Skeletal muscle tissue (tissue), 4 donors: ENCODE results near the gene DBR1. TPM values are rescaled to one million over a fixed set of nuclear protein-coding genes. Genes with fewer than 3 reads are reported as not detected.
A peak's percentile ranks its signal among the peaks of the same experiment; 100 is the strongest.

Experiments used
- H3K27ac ChIP-seq: one replicate; pipeline ENCODE4 v1.7.0; 2013; ENCODE audit warnings: mild to moderate bottlenecking, low read depth, low read length, inconsistent platforms
- H3K27me3 ChIP-seq, 3 donors: one replicate each; pipeline ENCODE4 v1.7.0; 2013; ENCODE audit warnings: low read length in 3 of 3; ENCODE audit not compliant: control insufficient read depth in 3 of 3, insufficient read depth in 3 of 3
- H3K36me3 ChIP-seq, 3 donors: one replicate each; pipeline ENCODE4 v1.7.0; 2013; ENCODE audit warnings: low read length in 3 of 3; ENCODE audit not compliant: control insufficient read depth in 3 of 3, insufficient read depth in 3 of 3
- H3K4me1 ChIP-seq, 3 donors: one replicate each; pipeline ENCODE4 v1.7.0; 2013; ENCODE audit warnings: low read length in 3 of 3, mild to moderate bottlenecking in 3 of 3; ENCODE audit not compliant: control insufficient read depth in 3 of 3, insufficient read depth in 3 of 3
- H3K4me3 ChIP-seq, 3 donors: one replicate each; pipeline ENCODE4 v1.7.0; 2013; ENCODE audit warnings: low read length in 3 of 3
- H3K9ac ChIP-seq, 3 donors: one replicate each; pipeline ENCODE4 v1.7.0; 2013; ENCODE audit warnings: low read length in 3 of 3, mild to moderate bottlenecking in 3 of 3, moderate library complexity in 2 of 3, low read depth in 1 of 3
- H3K9me3 ChIP-seq, 3 donors: one replicate each; pipeline ENCODE4 v1.7.0; 2013; ENCODE audit warnings: low read length in 3 of 3; ENCODE audit not compliant: control insufficient read depth in 3 of 3
- total RNA-seq: library from RNA; depleted of rRNA; stranded (reverse); fragments of >200 nt; gene quantifications from one replicate; pipeline ENCODE4 v1.2.3, GENCODE V29; 2014
- donor health status: Osteomylitis.

The DBR1 gene, protein sequence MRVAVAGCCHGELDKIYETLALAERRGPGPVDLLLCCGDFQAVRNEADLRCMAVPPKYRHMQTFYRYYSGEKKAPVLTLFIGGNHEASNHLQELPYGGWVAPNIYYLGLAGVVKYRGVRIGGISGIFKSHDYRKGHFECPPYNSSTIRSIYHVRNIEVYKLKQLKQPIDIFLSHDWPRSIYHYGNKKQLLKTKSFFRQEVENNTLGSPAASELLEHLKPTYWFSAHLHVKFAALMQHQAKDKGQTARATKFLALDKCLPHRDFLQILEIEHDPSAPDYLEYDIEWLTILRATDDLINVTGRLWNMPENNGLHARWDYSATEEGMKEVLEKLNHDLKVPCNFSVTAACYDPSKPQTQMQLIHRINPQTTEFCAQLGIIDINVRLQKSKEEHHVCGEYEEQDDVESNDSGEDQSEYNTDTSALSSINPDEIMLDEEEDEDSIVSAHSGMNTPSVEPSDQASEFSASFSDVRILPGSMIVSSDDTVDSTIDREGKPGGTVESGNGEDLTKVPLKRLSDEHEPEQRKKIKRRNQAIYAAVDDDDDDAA
- 17.2 TPM for total RNA-seq

DNA sequence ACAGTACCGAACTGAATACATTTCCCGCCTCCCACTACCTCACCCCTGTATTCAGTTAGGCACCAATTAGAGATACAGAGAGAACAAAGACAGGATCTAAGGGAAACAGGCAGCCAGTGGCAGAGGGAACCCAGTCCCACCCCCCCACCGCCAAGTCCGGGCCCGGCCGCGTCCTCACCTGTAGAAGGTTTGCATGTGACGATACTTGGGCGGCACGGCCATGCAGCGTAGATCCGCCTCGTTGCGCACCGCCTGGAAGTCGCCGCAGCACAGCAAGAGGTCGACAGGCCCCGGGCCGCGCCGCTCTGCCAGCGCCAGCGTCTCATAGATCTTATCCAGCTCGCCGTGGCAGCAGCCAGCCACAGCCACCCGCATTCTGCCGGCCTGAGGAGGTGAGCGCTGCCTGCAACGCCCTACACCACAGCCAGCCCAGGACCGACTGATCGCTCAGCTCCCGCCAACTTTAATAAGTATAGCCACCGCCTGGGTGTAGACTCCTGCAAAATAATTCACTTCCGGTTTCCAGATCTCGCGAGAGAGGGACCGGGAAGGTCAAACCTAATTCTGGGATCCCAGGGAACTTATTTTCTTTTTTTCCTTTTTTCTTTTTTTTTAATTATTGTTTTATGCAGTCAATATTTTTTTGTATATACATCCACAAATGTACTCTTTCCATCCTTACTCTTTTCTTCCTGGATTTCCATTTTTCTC, at the start of gene DBR1:
DBR1 (minus strand) TSS at position 501 of the 711 bp plus-strand sequence; CDS start at position 375, 126 bp downstream.
- Histone ChIP-seq H3K4me1 (peaks cover 4 to 6% (median 5%) of the 10 kb centered on the region in 3 donors), H3K36me3 (peaks cover 2 to 7% (median 6%) of the 10 kb centered on the region in 3 donors), H3K27me3 (no peaks in the 10 kb centered on the region), H3K27ac (peak within 1 kb of the TSS; percentile 22), H3K4me3 (peak within 1 kb of the TSS; percentile 85 to 95 (median 91)), H3K9ac (peak within 1 kb of the TSS; percentile 76 to 89 (median 84)), H3K9me3 (no peaks in the 10 kb centered on the region)

DNA sequence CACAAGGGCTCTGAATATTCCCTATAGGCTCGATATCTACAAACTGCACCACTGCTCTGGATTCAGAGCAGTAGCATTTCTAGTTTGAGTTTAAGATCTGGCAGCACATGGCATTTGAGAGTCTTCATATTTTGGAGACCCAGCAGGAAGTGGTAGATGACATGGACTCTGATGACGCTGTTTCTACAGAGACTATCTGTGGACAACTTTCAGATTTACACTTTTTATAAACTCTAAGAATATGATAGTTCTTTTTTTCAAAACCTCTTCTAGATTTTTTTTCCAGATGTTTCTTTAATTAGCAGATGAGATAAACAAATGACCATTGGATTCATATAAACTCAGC, 48.2 kb upstream of the DBR1 start:
- Histone ChIP-seq H3K9ac (no peak overlapping the region), H3K4me3 (no peak overlapping the region), H3K27ac (no peak overlapping the region), H3K27me3 (no peaks in the 10 kb centered on the region), H3K9me3 (no peaks in the 10 kb centered on the region), H3K4me1 (peaks cover 0 to 3% (median 0%) of the 10 kb centered on the region in 3 donors), H3K36me3 (peaks cover 13 to 41% (median 22%) of the 10 kb centered on the region in 3 donors)

DNA sequence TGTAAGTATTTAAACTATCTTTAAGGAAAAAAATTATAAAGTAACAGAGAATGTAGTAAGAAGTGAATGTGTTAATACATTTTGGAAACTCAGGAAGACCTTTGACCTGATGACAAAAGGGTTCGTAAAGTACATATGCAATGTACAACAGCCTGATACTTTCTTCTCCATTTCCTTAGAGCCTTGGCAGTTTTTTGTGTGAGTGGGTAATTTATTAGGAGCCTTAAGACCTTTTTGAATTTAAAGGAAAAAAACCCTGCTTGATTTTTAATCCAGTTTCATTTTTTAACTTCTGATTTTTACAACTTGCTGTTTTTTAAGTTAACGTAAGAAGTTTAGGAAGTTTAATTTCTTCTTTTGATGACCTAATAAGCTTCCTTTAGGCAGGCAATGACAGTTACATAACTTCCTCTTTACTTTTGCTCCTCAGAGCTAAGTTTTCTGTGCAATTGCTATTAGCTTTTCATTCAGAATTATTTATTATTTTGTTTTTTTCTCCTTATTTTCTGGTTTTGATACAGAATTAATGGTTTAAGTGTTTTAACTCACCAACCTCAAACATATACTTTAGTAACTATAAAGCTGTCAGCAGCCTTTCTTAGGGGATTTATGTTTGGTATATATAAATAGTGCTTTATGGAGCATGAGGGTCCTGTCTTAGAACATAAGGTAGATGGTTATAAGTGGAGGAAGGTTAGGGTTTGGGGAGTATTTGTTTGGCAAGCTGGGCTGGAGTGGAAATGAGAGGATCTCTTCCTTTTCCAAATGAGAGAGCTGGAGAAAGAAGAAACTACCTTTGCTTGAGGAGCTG, 47.6 kb upstream of the DBR1 start:
- Histone ChIP-seq H3K4me3 (no peak overlapping the region), H3K9me3 (no peaks in the 10 kb centered on the region), H3K27me3 (no peaks in the 10 kb centered on the region), H3K36me3 (peaks cover 13 to 37% (median 22%) of the 10 kb centered on the region in 3 donors), H3K4me1 (peaks cover 0 to 5% (median 0%) of the 10 kb centered on the region in 3 donors), H3K9ac (no peak overlapping the region), H3K27ac (no peak overlapping the region)

DNA sequence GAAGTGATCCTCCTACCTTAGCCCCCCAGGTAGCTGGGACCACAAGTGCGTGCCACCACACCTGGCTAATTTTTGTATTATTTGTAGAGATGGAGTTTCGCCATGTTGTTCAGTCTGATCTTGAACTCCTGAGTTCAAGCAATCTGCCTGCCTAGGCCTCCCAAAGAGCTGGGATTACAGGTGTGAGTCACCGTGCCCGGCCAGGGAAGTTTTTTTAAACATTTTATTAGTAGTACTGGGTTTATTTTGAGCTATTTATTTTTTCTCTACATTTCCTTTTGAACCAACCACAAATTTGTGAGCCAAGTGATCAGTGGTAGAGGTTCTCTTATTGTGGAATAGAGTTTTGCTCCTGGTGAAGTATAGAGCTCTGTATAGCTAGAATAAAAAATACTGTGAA, 46.1 kb upstream of the DBR1 start:
- Histone ChIP-seq H3K4me3 (no peak overlapping the region), H3K9me3 (no peaks in the 10 kb centered on the region), H3K36me3 (peaks cover 13 to 26% (median 22%) of the 10 kb centered on the region in 3 donors), H3K27ac (no peak overlapping the region), H3K27me3 (no peaks in the 10 kb centered on the region), H3K9ac (no peak overlapping the region), H3K4me1 (peaks cover 0 to 5% (median 0%) of the 10 kb centered on the region in 3 donors)

DNA sequence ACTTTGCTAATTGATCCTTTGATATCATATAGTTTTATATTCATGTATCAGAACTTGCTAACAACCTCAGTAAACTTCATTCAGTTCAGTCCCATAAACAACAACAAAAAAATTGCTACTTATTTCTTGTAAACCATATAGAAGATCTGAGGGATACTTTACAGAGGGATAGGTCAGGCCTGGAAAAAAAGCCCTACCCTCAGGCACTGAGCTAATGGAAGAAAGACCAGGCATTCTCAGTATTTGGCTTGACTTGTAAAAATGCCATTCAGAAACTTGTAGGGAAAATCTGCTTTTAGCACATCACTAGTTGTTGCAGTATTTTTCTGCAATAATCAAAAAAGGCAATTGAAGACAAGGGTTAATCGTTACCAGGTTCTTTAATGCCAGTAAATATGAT, 45.5 kb upstream of the DBR1 start:
- Histone ChIP-seq H3K4me3 (no peak overlapping the region), H3K4me1 (peaks cover 0 to 5% (median 0%) of the 10 kb centered on the region in 3 donors), H3K9me3 (no peaks in the 10 kb centered on the region), H3K9ac (no peak overlapping the region), H3K27me3 (no peaks in the 10 kb centered on the region), H3K36me3 (peaks cover 13 to 21% (median 17%) of the 10 kb centered on the region in 3 donors), H3K27ac (no peak overlapping the region)

DNA sequence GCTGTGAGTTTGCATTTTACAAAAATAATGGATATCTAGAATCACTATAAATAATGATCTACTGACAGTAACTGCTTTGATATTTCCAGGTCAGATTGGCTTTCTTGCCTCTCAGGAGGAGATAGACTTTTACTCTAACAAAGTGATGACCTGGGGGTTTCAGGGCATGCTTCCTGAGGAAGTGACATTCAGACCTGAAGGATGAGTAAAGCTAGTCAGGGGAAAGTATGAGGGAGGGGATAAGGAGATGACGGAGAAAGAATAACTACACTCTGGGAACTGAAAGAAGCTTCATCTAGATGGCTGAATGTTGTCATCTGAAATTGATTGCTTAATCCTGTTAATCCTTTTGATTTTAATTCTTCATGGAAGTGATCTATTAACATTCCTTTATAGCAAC, 44.5 kb upstream of the DBR1 start:
- no peak overlapping the region for H3K27ac ChIP-seq
- no peak overlapping the region for H3K4me3 ChIP-seq

DNA sequence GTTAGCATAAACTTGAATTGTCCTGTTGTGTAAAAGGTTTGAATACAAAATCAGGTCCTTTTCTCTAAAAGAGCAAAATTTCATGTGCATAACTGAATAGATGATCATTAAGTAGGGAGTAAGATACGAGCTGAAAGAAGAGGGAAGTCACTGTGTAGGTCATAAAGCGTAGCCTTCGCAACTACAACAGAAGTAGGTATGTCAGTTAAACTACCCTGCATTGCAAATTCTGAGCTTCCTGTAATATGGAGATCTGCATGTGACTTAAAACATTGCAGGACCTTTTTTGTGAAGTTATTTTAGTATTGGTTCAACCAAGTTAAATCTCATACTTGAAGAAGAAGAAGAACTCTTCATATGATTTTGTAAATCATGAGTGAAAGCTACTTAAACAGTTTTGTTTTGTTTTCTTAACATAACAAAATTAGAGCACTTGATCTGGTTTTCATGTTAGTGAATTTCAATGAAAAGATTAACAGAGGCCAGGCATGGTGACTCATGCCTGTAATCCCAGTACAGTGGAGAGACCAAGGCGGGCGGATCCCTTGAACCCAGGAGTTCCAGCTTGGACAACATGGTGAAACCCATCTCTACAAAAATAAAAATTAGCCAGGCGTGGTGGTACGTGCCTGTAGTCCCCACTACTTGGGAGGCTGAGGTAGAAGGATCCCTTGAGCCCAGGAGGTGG, 38.8 kb upstream of the DBR1 start:
- Histone ChIP-seq H3K9ac (no peak overlapping the region), H3K9me3 (no peaks in the 10 kb centered on the region)

More for the DNA sequence above, 44.5 kb upstream of the DBR1 start:
- Histone ChIP-seq H3K9ac (no peak overlapping the region), H3K4me1 (peaks cover 0 to 5% (median 0%) of the 10 kb centered on the region in 3 donors), H3K9me3 (no peaks in the 10 kb centered on the region), H3K36me3 (peaks cover 6 to 11% (median 8%) of the 10 kb centered on the region in 3 donors), H3K27me3 (no peaks in the 10 kb centered on the region)

DNA sequence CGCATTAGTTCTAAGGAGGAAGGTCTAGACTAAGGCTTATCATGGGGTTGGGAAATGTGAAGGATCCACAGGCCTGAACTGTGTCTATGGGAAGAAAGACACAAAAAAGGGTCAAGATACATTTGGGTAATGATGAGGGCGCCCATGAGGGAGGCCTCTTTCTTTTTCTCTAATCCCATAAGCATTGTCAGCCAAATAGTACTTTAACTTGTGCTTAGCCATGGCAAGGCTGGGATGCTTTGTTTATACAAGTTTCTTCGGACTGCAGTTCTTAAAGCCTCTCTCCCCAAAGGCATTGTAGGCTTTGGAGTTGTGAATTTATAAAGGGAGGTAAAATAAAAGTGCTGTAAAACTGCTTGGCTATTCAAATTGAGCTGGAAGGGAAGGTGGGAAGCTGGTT, 35.8 kb upstream of the DBR1 start:
- Histone ChIP-seq H3K27ac (no peak overlapping the region), H3K36me3 (peaks cover 0 to 6% (median 0%) of the 10 kb centered on the region in 3 donors), H3K9ac (no peak overlapping the region), H3K4me1 (peaks cover 0 to 8% (median under 1%) of the 10 kb centered on the region in 3 donors), H3K27me3 (no peaks in the 10 kb centered on the region), H3K9me3 (no peaks in the 10 kb centered on the region), H3K4me3 (no peak overlapping the region)

More for the DNA sequence above, 38.8 kb upstream of the DBR1 start:
- Histone ChIP-seq H3K36me3 (peaks cover 0 to 6% (median 2%) of the 10 kb centered on the region in 3 donors), H3K4me3 (no peak overlapping the region), H3K4me1 (peaks cover 0 to 7% (median 0%) of the 10 kb centered on the region in 3 donors), H3K27me3 (no peaks in the 10 kb centered on the region), H3K27ac (no peak overlapping the region)

DNA sequence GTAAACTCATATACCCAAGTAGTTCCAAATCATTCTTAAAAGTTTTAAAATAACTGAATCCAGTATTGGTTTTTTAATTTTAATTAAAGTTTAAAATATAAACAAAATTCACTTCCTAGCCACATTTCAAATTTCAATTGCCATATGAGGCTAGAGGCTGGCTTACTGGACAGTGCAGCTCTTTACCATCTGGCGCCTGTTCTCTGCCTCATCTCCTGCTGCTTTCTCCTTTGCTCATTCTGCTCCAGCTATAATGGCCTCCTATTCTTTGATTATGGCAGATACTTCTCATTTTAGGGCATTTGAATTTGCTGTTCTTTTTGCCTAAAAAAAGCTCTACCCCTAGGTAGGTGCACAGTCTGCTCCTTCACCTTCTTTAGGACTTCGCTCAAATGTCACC, 31.5 kb upstream of the DBR1 start:
- peaks cover 13 to 26% (median 22%) of the 10 kb centered on the region in 3 donors for H3K4me1 ChIP-seq
- no peak overlapping the region for H3K4me3 ChIP-seq
- no peaks in the 10 kb centered on the region for H3K27me3 ChIP-seq
- H3K36me3 ChIP-seq, result no peaks in the 10 kb centered on the region
- H3K9ac ChIP-seq, result no peak overlapping the region
- H3K9me3 ChIP-seq, result no peaks in the 10 kb centered on the region
- no peak overlapping the region for H3K27ac ChIP-seq
